HS-5 (cell line): ENCODE data around the gene KLHL40.
A peak's percentile ranks its signal among the peaks of the same experiment; 100 is the strongest.

Experiments
- DNase-seq: peaks from one replicate; pipeline ENCODE4 v3.0.0-alpha.2; 2012; ENCODE audit warnings: low read depth

KLHL40 gene

GRCh38 chr3:42685363-42685881 is at the start of gene KLHL40:
Gene KLHL40 (plus strand): TSS chr3:42685537. CDS start chr3:42685619, 82 bp downstream.
- no peak for DNase-seq

- DNase-seq = no peak
Observed at GRCh38 chr3:42637001-42637400, 48.3 kb upstream of the KLHL40 start.

GRCh38 chr3:42638339-42638842 is 46.9 kb upstream of the KLHL40 start:
- no peak for DNase-seq

- no peak for DNase-seq
Observed at GRCh38 chr3:42639192-42639591, 46.1 kb upstream of the KLHL40 start.

DNA sequence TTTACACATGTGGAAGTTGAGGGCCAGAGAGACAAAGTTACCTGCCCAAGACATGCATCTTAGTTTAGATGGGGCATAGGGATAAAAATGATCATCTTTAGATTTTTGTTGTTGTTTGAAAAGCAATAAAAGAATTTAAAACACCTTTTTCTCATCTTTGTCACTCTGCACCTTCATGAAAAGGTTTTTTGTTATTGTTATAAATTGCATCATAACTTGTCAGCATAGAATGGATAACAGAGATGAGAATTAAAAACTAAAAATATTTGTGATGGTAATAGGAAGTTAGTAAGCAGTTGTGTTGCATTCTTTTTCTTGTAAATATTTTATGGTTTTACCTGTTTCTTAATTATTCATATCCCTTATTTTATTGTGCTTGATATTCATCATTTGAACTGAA is 45.2 kb upstream of the KLHL40 start:
- DNase-seq = no peak

GRCh38 chr3:42640771-42641370 is 44.5 kb upstream of the KLHL40 start:
- DNase-seq = no peak

DNA sequence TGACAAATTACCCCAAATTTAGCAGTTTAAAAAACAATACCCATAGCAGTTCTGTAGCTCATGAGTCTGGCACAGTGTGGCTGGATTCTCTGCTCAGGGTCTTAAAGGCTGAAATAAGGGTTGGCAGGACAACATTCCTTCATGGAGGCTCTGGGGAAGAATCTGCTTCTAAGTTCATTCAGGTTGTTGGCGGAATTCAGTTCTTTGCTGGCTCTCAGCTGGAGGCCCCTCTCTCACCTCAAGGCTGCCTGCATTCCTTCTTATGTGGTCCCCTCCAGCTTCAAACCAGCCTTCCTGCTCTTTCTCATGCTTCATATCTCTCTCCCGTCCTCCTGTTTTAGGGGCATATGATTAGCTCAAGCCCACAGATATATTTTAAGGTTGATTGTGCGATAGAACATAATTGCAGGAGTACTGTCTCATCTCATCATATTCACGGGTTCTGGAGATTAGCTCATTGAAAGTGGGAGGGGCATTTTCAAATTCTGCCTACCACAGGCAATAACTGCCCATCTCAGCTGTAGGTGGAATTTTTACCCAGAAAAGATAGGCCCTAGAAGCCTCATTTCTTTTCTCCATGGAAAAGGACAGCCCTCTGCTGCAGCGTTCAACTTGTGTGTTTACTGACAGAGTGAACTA is 37.4 kb upstream of the KLHL40 start:
- DNase-seq = no peak

GRCh38 chr3:42649006-42649405 is 36.3 kb upstream of the KLHL40 start:
- no peak for DNase-seq

DNA sequence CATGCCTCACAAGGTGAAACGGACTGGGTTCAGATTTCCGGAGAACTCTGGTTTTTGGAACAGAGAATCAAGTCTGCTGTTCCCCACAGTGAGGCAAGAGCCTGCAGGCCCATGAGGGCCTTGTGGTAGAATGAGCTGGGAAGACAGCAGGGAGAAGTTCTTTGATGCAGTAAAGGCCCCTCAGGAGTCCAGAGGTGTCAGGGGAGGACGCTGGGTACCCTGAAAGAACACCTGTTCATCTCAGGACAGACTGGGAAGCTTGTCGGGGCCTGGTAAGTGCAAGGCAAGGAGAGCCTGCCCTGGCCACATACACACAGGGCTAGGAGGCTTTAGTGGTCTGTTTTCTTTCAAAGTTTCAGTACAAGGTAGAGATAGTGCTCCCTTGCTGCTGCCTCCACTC is 35.6 kb upstream of the KLHL40 start:
- DNase-seq = no peak

GRCh38 chr3:42651248-42652091 is 33.9 kb upstream of the KLHL40 start:
- DNase-seq = peak; percentile 70

DNA sequence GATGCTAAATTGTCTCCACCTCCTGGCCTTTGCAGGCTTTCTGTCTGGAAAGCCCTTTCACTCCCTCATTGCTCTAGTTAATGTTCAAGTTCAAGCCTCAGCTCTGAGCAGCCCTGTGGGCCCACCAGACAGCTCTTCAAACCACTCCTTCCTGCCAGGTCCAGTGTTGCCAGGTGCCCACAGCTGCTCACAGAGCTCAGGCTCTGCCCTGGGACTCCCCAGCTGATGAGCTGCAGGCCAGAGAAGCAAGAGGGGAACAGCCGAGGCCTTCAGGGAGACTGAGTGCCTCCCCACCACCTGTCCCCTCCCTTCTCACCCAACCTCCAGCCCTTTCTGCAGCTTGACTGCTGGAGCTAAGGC is 33.1 kb upstream of the KLHL40 start:
- DNase-seq = no peak

- peak; percentile 78 for DNase-seq
Observed at GRCh38 chr3:42652611-42653302, 32.6 kb upstream of the KLHL40 start.

DNA sequence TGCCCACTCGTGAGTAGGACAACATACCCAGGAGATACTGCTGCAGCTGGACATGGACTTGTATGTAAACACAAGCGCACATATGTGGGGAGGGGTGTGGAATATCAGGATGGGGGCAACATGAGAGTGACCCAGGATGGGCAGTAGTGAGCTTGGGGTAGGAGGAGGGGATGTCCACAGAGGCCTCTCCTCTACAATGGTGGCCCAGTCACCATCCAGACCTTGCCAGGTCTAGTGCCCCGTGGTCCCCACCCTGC is 32.1 kb upstream of the KLHL40 start:
- no peak for DNase-seq

GRCh38 chr3:42653560-42654330 is 31.6 kb upstream of the KLHL40 start, which contains the start of gene ZBTB47:
Gene ZBTB47 (plus strand): TSS chr3:42653697. CDS start chr3:42658356, 4,659 bp downstream.
- no peak for DNase-seq

DNA sequence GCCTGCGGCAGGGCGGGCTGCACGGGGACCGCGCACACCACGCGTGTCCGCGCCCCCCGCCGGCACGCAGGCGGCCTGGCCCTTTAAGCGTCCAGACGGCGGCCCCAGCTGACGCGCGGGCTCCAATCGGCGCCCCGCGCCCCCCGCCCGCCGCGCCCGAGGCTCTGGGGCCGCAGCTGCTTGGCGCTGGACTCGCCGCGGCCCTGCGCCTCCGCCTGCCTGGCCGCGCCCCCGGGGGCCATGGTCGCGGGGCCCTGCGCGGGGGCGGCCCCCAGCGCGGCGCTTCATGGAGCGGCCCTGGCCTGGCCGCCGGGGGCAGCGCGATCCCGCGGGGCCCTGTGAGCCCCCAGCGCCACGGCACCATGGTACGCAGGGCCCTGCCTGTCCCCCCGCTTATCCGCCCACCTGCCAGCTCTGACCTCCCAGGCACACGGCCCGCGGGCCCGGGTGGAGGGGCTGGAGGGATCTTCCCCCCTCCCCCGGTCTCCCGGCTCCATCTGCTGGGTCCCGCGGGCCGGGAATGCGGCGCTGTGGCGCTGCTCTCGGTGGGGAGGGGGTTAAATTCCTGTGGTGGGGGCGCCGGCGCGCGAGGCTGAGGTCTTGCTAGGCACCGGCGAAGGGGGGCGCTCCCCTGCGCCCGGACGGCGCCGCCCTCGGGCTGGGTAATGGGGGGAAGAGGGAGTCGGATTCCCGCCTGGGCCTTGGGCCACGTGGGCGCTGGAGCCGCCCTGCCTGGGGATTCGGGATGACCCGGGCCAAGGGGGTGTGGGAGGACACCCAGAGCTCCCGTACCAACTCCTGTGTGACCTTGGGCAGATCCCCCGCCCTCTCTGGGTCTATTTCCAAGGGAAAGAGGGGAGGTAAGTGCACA is 30.8 kb upstream of the KLHL40 start:
- DNase-seq = no peak

- no peak for DNase-seq
Observed at GRCh38 chr3:42655331-42655888, 29.9 kb upstream of the KLHL40 start.

GRCh38 chr3:42655980-42656679 is 29.2 kb upstream of the KLHL40 start:
- DNase-seq = no peak

DNA sequence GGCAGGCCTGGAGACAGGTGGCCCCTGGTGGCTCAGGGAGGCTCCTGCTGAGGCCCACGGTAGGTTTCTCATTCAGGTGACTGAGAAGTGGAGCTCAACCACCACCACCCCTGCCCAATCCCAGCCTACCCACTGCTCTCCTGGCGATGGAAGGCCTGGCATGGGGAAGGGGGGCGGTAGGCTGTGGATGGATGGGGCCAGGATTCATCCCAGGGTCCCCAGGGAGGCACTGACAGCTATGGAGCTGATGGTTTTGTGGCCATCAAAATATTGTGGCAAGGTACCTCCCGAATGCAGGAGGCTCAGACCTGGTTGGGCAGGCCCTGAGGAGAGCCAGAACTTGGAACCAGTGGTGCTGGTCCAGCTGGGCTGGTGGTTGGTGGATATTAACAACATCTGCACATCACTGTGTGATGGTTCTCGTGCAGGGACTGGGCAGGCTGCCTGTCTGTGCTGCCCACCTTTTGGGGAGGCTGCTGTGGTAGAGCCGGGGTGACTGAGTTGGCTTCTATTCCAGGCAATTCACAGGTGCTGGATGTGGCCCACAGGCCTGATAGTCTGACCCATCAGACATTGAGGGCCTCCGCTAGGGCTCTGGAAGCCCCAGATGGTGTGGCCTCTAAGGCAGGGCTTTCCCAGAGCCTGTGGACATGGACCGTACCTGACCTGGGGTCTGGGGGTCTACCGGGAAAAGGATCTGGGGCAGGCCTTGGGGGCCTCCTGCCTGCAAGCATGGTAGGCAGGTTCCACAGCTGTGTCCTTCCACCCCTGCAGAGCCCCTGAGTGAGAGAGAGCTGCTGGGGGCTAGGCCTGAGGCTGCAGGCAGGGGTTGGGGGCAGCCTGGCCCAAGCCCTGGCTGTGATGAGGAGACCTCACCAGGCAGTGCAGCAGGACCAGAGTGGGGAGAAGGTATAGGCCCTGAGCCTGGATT is 28.4 kb upstream of the KLHL40 start:
- no peak for DNase-seq
